LNCAP (cell line): ENCODE results near the gene FAM210A.

Experiments
- TF ChIP-seq, protein P1 (sequence below): fragments of 450-650 bp; IDR thresholded peaks from 2 replicates; pipeline ENCODE4 v1.5.1; 2017; ENCODE audit warnings: mild to moderate bottlenecking

The FAM210A gene

DNA sequence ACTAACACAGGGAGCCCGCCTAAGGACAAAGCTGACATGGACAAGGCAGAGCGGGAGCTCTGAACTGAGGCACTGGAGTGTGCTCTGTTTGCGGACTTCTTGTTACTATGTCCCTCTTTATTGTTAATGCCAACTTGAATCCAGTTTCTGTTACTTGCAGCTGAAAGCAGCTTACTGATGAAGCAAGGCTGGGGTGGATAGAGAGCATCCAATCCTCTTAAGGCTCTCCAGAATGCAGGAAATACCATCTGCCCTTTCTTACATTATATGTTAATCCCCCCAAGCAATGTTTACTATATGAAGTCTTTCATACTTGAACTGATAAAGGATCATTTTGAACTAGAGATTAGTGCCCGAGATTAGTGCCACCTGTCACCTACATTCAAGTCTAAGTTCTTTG is 9.4 kb downstream of the FAM210A start:
- TF ChIP-seq, protein P1, sequence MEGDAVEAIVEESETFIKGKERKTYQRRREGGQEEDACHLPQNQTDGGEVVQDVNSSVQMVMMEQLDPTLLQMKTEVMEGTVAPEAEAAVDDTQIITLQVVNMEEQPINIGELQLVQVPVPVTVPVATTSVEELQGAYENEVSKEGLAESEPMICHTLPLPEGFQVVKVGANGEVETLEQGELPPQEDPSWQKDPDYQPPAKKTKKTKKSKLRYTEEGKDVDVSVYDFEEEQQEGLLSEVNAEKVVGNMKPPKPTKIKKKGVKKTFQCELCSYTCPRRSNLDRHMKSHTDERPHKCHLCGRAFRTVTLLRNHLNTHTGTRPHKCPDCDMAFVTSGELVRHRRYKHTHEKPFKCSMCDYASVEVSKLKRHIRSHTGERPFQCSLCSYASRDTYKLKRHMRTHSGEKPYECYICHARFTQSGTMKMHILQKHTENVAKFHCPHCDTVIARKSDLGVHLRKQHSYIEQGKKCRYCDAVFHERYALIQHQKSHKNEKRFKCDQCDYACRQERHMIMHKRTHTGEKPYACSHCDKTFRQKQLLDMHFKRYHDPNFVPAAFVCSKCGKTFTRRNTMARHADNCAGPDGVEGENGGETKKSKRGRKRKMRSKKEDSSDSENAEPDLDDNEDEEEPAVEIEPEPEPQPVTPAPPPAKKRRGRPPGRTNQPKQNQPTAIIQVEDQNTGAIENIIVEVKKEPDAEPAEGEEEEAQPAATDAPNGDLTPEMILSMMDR = no peak

DNA sequence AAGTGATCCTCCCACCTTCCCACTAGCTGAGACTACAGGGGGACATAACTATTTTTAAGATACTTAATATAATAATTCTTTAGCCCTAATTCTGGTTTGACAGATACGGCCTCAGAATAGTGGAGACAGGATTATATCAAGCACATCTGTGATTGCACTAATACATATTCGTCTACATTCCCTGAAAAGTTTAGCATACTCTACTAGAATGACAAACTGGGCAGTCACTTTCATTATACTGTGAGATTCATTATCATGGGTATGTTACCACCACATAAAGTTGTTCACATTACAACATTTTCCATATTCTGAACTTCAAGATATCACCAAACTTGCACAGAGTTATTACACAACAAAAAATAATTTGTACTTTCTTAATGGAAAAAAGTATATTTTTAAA is 11.0 kb downstream of the FAM210A start:
- TF ChIP-seq, protein P1 = no peak

DNA sequence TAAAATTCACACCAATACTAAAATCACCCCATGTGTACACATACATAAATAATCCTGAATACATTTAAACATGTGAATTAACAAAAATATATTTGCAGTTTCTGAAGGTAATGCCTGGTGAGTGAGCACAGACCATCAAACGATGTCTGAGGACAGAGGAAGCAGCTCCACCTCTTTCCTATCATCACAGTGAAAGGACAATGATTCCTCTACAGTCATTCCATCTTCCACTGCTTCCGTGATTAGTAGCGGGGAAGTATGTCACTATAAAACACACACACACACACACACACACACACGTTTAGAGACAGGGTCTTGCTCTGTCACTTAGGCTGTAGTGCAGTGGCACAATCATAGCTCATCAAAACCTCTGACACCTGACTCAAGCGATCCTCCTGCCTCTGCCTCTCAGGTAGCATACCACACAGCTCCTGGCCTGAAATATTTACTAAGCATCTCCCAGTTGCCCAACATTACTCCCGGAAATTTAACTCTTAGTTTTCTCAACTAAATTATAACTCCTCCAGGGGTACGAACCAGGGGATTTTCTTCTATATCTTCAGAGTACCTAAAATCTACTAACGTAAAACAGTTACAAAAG is 12.8 kb downstream of the FAM210A start:
- TF ChIP-seq, protein P1 = no peak

DNA sequence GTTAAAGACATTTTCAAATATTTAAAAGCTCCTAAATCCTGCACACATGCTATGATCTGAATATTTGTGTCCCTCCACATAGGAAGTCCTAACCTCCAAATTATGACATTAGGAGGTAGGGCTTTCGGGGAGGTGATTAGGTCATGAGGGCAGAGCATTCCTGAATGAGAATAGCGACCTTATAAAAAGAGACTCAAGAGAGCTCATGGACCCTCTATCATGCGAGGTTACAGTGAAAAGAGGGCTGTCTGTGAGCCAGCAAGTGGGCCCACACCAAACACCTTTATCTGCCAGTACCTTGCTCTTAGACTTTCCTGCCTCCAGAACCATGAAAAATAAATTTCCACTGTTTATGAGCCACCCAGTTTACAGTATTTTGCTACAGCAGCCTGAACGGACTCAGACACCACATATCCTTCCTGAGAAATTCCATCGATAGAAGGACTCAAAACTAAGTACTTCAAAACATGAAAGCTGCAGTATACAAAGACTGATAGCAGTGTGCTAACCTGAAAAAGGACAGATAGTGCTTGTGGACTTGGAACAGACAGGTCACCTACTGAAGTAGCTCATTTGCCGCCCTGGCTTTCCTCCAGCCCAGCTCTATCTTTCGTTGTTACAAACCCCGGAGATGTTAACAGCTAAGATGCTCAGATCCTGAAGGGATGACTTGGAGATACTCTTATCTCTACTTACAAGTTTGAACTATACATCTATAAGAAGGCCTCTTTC is 13.8 kb downstream of the FAM210A start:
- TF ChIP-seq, protein P1 = no peak

DNA sequence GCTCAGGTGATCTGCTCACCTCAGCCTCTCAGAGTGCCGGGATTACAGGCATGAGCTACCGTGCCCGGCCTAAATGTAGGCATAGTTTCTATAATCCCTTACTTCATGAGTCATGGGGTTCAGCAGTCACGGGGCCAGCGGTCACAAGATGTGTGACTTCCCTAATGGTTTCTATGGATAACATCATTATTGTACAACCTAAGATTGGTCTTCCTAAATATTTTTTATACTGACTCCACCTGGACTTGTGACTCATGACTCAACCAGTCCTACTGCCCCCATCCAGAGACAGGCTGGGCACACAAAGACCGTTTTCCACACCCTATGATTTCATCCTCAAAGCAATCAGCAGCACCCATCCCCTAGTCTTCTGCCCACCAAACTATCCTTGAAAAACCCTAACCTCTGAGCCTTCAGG is 15.9 kb downstream of the FAM210A start:
- TF ChIP-seq, protein P1 = no peak

DNA sequence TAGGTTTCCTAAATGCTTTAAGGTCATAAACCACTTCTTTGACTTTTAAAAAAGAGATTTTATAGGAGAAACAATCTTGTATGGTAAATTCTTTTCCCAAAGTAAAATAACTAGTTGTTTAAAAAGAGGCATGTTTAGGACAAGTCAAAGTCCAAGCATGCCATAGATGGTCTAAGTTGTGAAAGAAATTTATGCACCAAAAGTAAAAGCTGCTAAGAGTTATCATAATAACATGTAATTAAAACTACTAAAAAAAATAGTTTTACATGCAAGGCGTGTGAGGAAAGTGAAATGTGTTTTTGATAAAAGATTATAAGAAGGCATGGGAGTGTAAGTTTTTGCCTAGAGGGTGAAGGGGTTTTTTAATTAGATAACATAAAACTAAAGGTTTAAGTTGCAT is 22.5 kb downstream of the FAM210A start:
- TF ChIP-seq, protein P1 = no peak

DNA sequence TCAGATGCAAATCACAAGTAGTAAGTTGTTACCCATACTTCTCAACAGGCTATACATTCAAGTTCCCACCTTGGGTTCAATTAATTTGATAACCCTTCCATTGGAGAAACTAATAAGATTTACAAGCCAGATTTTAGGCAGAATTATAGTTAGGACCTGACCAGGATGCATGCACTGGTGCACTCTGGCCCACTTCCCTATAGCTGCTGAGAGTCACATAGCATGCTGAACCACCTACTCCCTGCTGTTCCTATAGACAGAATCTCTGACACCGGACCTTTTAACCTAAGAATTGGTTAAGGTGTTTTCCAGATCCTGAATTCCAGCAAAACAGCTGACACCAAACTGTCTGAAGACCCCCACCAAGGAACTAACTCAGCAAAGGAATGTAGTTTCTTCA is 26.2 kb downstream of the FAM210A start:
- TF ChIP-seq, protein P1 = no peak
